Measurements from ENCODE around the gene VEZF1. TPM values are rescaled to one million over a fixed set of nuclear protein-coding genes. Genes with fewer than 3 reads are reported as not detected.

The VEZF1 gene
- total RNA-seq, result 77.2 TPM
- long read RNA-seq, transcript VEZF1-202 (6 exons, 2,321 nt), result major isoform, 14 of 30 reads
- long read RNA-seq, partial matches to known transcripts, result 8 of 30 reads
- long read RNA-seq, other reads (novel, unspliced or antisense), result 8 of 30 reads

- intact Hi-C loops (cut with micrococcal nuclease), result no loop called here
- peak; percentile 82 for DNase-seq
- Histone ChIP-seq H3K4me1 (peaks cover 91% of the 10 kb centered on the region), H3K36me3 (peaks cover 5% of the 10 kb centered on the region), H3K4me3 (peak within 1 kb of the TSS; percentile 89), H3K9me3 (replicated peaks) (no peaks in the 10 kb centered on the region), H3K27ac (replicated peaks) (peak within 1 kb of the TSS; percentile 99), H3K27me3 (ENCODE audit: low read depth) (no peaks in the 10 kb centered on the region)
- no peak for TF ChIP-seq CTCF (IDR thresholded peaks at IDR 0.05; ENCODE audit: borderline replicate concordance)
Measured at GRCh38 chr17:57987581-57988300, at the start of gene VEZF1. VEZF1 (minus strand) TSS chr17:57988254; CDS start chr17:57988111, 143 bp downstream.

GRCh38 chr17:58032691-58033415, 44.8 kb upstream of the VEZF1 start:
- H3K36me3 ChIP-seq, result no peaks in the 10 kb centered on the region
- no peaks in the 10 kb centered on the region for H3K4me1 ChIP-seq
- no peak for TF ChIP-seq CTCF (IDR thresholded peaks at IDR 0.05; ENCODE audit: borderline replicate concordance)
- no peaks in the 10 kb centered on the region for H3K9me3 ChIP-seq (replicated peaks)
- H3K27ac ChIP-seq (replicated peaks), result no peak overlapping the region
- no peak for DNase-seq
- intact Hi-C loops (cut with micrococcal nuclease), result no loop called here
- peaks cover 24% of the 10 kb centered on the region for H3K27me3 ChIP-seq (ENCODE audit: low read depth)
- H3K4me3 ChIP-seq, result no peak overlapping the region

- no peak for DNase-seq
- Histone ChIP-seq H3K4me1 (no peaks in the 10 kb centered on the region), H3K36me3 (no peaks in the 10 kb centered on the region), H3K27ac (replicated peaks) (no peak overlapping the region), H3K27me3 (ENCODE audit: low read depth) (peaks cover 34% of the 10 kb centered on the region), H3K9me3 (replicated peaks) (no peaks in the 10 kb centered on the region), H3K4me3 (no peak overlapping the region)
- no peak for TF ChIP-seq CTCF (IDR thresholded peaks at IDR 0.05; ENCODE audit: borderline replicate concordance)
- intact Hi-C loops (cut with micrococcal nuclease), result no loop called here
Measured at GRCh38 chr17:58028578-58028977, 40.5 kb upstream of the VEZF1 start.

- Histone ChIP-seq H3K4me3 (no peak overlapping the region), H3K9me3 (replicated peaks) (no peaks in the 10 kb centered on the region), H3K4me1 (no peaks in the 10 kb centered on the region), H3K27ac (replicated peaks) (no peak overlapping the region), H3K27me3 (ENCODE audit: low read depth) (peaks cover 12% of the 10 kb centered on the region), H3K36me3 (no peaks in the 10 kb centered on the region)
- intact Hi-C loops (cut with micrococcal nuclease), result no loop called here
- no peak for DNase-seq
- TF ChIP-seq CTCF (IDR thresholded peaks at IDR 0.05; ENCODE audit: borderline replicate concordance), result no peak
Measured at GRCh38 chr17:58020401-58020800, 32.3 kb upstream of the VEZF1 start.

- H3K4me3 ChIP-seq, result no peak overlapping the region
- intact Hi-C loops (cut with micrococcal nuclease), result no loop called here
- peaks cover 3% of the 10 kb centered on the region for H3K27me3 ChIP-seq (ENCODE audit: low read depth)
- H3K9me3 ChIP-seq (replicated peaks), result no peaks in the 10 kb centered on the region
- H3K4me1 ChIP-seq, result no peaks in the 10 kb centered on the region
- no peak for TF ChIP-seq CTCF (IDR thresholded peaks at IDR 0.05; ENCODE audit: borderline replicate concordance)
- H3K36me3 ChIP-seq, result no peaks in the 10 kb centered on the region
- no peak overlapping the region for H3K27ac ChIP-seq (replicated peaks)
- no peak for DNase-seq
Measured at GRCh38 chr17:58019521-58019920, 31.5 kb upstream of the VEZF1 start.
